Measurements from ENCODE around the gene MRS2. TPM values are rescaled to one million over a fixed set of nuclear protein-coding genes. Genes with fewer than 3 reads are reported as not detected.

Gene MRS2
- polyA plus RNA-seq, 1 donor from 2014 or later, result 47.9 TPM

- H3K27ac ChIP-seq (ENCODE audit: low read length), result no peak overlapping the region
- no peaks in the 10 kb centered on the region for H3F3A ChIP-seq (ENCODE audit: insufficient read depth, low read length, poor library complexity, severe bottlenecking)
- H3K79me2 ChIP-seq (replicated peaks; ENCODE audit: insufficient read depth, low read length), result no peaks in the 10 kb centered on the region
- no peak overlapping the region for H2AFZ ChIP-seq (ENCODE audit: low read depth, low read length)
- no peaks in the 10 kb centered on the region for H3K9me3 ChIP-seq (ENCODE audit: low read length)
- H3K4me3 ChIP-seq (ENCODE audit: low read length), result no peak overlapping the region
- H3K9me2 ChIP-seq (ENCODE audit: insufficient read depth, low read length), result no peaks in the 10 kb centered on the region
- H4K20me1 ChIP-seq (ENCODE audit: insufficient read depth), result no peaks in the 10 kb centered on the region
- peaks cover 16% of the 10 kb centered on the region for H3K36me3 ChIP-seq (ENCODE audit: insufficient read depth, low read length)
- no peaks in the 10 kb centered on the region for H3K27me3 ChIP-seq (ENCODE audit: insufficient read depth, low read depth, low read length)
- no peak overlapping the region for H3K9ac ChIP-seq (ENCODE audit: low read length)
- no peak overlapping the region for H3K4me2 ChIP-seq (ENCODE audit: low read length)
- TF ChIP-seq EZH2 (IDR thresholded peaks at IDR 0.05; ENCODE audit: borderline replicate concordance, insufficient read depth, low read length, poor library complexity, severe bottlenecking) (no peak), CTCF (IDR thresholded peaks at IDR 0.05; ENCODE audit: poor library complexity, severe bottlenecking) (no peak), RAD21 (conservative IDR thresholded peaks at IDR 0.05) (no peak), POLR2AphosphoS5 (IDR thresholded peaks at IDR 0.05) (no peak), MXI1 (conservative IDR thresholded peaks at IDR 0.05; ENCODE audit: poor library complexity, severe bottlenecking) (no peak), EP300 (conservative IDR thresholded peaks at IDR 0.05; ENCODE audit: poor library complexity, severe bottlenecking) (no peak), SMC3 (conservative IDR thresholded peaks at IDR 0.05; ENCODE audit: poor library complexity) (no peak), TAF1 (IDR thresholded peaks at IDR 0.05; ENCODE audit: low read depth) (no peak)
- TF ChIP-seq, protein P1, sequence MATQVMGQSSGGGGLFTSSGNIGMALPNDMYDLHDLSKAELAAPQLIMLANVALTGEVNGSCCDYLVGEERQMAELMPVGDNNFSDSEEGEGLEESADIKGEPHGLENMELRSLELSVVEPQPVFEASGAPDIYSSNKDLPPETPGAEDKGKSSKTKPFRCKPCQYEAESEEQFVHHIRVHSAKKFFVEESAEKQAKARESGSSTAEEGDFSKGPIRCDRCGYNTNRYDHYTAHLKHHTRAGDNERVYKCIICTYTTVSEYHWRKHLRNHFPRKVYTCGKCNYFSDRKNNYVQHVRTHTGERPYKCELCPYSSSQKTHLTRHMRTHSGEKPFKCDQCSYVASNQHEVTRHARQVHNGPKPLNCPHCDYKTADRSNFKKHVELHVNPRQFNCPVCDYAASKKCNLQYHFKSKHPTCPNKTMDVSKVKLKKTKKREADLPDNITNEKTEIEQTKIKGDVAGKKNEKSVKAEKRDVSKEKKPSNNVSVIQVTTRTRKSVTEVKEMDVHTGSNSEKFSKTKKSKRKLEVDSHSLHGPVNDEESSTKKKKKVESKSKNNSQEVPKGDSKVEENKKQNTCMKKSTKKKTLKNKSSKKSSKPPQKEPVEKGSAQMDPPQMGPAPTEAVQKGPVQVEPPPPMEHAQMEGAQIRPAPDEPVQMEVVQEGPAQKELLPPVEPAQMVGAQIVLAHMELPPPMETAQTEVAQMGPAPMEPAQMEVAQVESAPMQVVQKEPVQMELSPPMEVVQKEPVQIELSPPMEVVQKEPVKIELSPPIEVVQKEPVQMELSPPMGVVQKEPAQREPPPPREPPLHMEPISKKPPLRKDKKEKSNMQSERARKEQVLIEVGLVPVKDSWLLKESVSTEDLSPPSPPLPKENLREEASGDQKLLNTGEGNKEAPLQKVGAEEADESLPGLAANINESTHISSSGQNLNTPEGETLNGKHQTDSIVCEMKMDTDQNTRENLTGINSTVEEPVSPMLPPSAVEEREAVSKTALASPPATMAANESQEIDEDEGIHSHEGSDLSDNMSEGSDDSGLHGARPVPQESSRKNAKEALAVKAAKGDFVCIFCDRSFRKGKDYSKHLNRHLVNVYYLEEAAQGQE (IDR thresholded peaks at IDR 0.05; ENCODE audit: borderline replicate concordance), result no peak
These were observed 22.4 kb downstream of the MRS2 start for GRCh38 chr6:24425091-24425490.

DNA sequence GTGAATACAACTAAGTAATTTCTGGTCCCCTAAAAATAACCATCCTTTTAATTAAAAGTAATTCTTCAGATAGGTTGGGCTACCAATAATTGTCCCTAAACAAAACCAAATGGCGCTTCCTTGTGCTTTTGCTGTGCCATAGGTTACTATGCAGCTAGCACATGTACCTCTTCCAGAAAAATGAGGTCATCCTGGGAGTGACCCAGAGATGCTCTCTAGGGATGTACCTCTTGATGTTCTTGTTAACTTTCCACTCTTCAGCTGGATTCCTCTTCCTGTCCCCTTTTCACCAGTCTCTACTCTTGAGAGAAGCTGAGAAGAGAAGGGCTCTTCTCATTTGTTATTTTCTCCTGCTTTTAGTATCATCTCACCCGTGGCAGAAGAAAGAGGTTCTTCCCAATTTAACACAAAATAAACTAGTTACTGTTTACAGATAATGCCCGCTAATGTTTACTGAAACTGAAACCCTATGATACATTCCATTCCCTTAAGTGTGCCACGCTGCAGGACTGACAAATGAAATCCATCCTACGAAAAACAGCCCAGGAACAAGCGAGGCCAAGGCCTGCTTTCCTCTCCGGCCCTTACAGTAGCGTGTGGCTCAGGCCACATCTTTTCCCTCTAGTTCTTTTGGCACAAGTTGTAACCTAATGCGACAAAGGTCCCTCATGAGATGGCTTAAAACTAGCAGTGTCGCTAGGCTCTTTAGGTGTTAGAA is 24.2 kb downstream of the MRS2 start:
- no peak overlapping the region for H3K27ac ChIP-seq (ENCODE audit: low read length)
- TF ChIP-seq CTCF (IDR thresholded peaks at IDR 0.05; ENCODE audit: poor library complexity, severe bottlenecking) (no peak), MXI1 (conservative IDR thresholded peaks at IDR 0.05; ENCODE audit: poor library complexity, severe bottlenecking) (no peak), EZH2 (IDR thresholded peaks at IDR 0.05; ENCODE audit: borderline replicate concordance, insufficient read depth, low read length, poor library complexity, severe bottlenecking) (no peak), RAD21 (conservative IDR thresholded peaks at IDR 0.05) (no peak), EP300 (conservative IDR thresholded peaks at IDR 0.05; ENCODE audit: poor library complexity, severe bottlenecking) (no peak)
- no peaks in the 10 kb centered on the region for H3K9me3 ChIP-seq (ENCODE audit: low read length)

More for the DNA sequence above, 24.2 kb downstream of the MRS2 start:
- H2AFZ ChIP-seq (ENCODE audit: low read depth, low read length), result no peak overlapping the region
- H3K9me2 ChIP-seq (ENCODE audit: insufficient read depth, low read length), result no peaks in the 10 kb centered on the region
- no peaks in the 10 kb centered on the region for H3K79me2 ChIP-seq (replicated peaks; ENCODE audit: insufficient read depth, low read length)
- peaks cover 16% of the 10 kb centered on the region for H3K36me3 ChIP-seq (ENCODE audit: insufficient read depth, low read length)
- H3K9ac ChIP-seq (ENCODE audit: low read length), result no peak overlapping the region
- no peaks in the 10 kb centered on the region for H4K20me1 ChIP-seq (ENCODE audit: insufficient read depth)
- H3K27me3 ChIP-seq (ENCODE audit: insufficient read depth, low read depth, low read length), result no peaks in the 10 kb centered on the region
- no peak overlapping the region for H3K4me2 ChIP-seq (ENCODE audit: low read length)
- no peaks in the 10 kb centered on the region for H3F3A ChIP-seq (ENCODE audit: insufficient read depth, low read length, poor library complexity, severe bottlenecking)
- no peak overlapping the region for H3K4me3 ChIP-seq (ENCODE audit: low read length)
